Femur (tissue), 1 donor: ENCODE measurements around the gene ELMO1.

Experiments used
- DNase-seq: peaks from one replicate; pipeline ENCODE4 v3.0.0-alpha.2; 2017

ELMO1 gene

DNA sequence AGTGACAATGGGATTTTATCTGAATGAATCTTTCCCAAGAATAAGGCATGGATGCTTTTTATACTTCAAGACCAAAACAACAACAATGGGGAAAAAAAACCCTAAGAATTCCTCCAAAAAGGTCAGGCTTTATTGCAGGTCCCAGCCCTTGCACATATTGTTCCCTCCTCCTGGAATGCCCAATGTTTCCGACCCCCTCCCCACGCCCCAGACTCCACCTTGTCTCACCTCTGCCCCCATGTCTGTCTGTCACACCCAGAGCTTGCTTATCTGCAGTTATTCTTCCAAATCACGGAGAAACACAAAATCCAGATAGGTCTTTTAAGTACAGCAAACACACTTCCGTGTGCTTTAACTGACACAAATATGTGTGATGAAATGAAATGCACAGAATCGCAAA is 43.5 kb downstream of the ELMO1 start:
- DNase-seq = no peak

DNA sequence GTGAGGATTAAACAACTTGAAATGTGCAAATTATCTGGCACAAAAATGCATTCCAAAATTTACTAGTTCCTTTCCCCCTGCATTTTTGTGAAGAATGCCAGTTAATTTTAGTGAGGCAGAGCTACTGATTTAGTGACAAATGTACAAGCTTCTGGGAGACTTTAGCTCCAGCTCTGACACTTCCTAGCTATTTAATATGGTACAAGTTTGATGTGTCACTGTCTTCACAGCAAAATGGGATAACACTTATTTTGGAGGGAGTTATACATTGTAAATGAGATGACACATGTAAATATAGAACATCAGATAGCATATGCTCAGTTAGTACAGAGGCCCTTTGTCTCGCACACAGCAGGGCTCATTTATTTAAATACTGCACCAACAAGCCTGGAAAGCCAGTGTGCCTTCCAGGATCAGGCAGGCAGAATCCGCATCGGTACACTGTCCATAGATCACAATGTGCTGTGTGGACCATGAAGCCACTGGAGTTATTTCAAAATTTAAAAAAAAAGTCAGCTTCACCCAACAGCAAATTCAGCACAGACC is 48.7 kb downstream of the ELMO1 start:
- no peak for DNase-seq

DNA sequence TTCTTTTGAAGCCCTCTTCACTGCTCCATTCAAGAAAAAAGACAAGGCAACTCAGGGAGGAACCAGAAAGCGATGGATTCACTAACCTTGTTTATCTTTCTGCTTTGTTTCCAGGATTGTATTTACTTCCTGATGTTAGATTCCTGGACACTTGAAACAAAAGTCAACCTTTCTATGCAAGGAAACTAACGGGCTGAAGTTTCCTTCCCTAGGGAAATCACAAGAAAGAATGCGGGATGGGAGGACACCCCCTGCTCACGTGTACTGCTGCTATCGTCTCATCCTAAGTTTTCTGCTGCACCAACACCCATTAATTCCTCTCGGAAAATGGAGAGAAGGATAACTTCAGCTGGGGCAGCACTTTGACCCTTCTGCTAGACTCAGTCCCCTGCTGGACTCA is 50.3 kb downstream of the ELMO1 start:
- DNase-seq = no peak

GRCh38 chr7:37395618-37396259 is 52.9 kb downstream of the ELMO1 start:
- no peak for DNase-seq

DNA sequence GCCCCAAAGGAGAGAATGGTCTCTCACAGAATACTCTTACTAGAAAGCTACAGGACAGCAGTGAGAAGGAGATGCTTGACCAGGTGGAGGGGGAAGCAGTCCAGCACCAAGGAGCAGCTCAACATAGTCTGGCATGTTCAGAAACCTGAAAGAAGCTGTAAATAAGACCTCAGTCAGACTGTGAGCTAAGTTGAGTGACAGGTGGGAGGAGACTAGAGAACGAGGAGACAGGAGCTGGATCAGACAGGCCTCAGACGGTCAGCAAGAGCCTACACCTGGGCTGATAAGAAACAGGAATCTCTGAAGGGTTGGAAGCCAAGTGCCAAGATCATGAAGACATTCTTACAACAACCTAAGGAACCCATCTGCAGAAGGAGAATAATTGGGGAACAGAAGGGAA is 54.5 kb downstream of the ELMO1 start:
- DNase-seq = no peak

GRCh38 chr7:37393476-37393875 is 55.2 kb downstream of the ELMO1 start:
- no peak for DNase-seq

- no peak for DNase-seq
Observed at GRCh38 chr7:37392673-37393017, 56.0 kb downstream of the ELMO1 start.

- DNase-seq = no peak
Observed at GRCh38 chr7:37391791-37392672, 56.6 kb downstream of the ELMO1 start.

DNA sequence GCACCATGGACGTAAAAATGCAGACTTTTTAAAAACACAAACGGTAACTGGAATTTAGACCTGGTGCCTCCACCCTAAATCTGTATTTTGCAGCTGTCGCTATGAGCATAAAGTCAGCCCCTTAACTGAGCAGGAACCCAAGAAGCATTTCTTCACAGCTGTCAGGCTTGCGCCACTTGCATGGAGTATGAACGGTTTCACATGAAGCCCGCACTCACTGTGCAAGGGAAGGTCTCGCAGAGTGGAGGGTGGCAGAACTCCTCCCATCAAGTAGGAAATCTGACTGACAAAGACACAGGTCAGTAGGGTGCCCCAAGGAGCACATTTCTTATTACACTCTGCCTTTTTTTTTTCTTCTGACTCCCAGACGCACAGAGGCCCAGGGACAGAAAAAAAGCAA is 58.5 kb downstream of the ELMO1 start:
- peak; percentile 49 for DNase-seq

GRCh38 chr7:37388811-37389210 is 59.9 kb downstream of the ELMO1 start:
- DNase-seq = no peak

- DNase-seq = no peak
Observed at GRCh38 chr7:37385787-37386186, 62.9 kb downstream of the ELMO1 start.

- no peak for DNase-seq
Observed at GRCh38 chr7:37382546-37383088, 66.0 kb downstream of the ELMO1 start.

DNA sequence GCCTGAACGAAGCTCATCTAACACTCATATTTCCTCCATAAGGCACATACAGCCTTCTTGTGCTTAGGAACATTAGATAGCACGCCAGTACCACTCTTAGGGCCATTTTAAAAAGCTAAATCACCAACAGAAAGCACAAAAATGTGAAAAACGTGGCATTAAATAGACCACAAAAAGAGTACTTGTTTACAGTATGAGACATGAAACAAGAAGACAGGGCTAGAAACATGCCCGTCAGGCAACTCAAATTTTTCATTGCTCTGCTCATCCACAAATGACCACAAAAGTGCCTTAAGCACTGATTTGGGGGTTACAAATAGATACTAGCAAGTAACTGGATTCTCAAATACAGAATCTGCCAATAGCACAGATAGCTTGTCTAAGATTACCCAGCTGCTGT is 67.8 kb downstream of the ELMO1 start:
- no peak for DNase-seq

DNA sequence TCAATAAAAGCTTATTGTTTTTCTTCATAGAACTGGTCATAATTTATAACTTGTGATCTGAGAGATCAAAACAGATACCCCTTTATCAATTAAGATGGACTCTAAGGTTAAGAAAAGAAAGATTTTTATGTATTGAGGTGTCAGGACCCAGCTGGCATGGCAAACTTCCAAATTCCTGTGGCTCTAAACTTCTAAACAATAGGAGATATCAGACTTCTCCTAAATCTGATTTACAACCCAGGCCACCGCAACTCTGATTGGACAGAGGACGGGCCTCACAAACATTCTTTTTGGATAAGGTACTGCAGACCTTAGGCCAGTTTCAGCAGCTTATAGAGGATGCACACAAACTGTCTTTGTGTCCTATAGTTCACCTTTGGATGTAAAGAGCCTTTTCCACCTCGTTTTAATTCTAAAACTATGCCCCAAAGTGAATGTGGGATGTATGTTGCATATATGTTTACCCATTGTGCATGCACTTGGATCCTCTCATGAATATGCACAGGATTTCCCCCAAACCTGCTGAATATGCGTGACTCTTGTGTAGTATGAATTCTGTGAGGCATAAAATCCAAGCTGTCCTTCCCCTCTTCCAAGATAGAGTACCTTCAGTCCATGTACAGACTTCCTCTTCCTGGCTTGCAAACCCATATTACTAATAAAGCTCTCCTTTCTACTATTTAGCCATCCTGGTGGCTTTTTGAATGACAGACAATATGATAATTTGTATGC is 69.0 kb downstream of the ELMO1 start:
- no peak for DNase-seq

DNA sequence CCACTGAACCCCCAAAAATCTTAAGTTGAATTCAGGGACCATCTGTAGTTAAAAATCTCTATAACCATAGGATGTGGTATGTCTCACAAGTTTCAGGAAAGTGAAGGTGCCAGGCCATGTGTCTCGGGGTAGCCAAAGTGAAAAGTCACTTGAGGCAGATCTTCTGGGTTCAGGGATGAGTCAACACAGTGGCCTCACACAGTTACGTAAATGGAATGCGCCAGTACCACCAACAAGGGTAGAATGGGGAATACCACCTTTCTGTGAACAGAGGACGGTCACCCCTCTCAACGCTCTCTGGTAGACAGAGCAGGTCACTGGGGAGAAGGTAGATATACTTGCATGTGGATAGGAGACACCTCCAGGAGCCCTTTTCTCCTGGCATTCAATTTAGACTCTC is 71.4 kb downstream of the ELMO1 start:
- DNase-seq = no peak

DNA sequence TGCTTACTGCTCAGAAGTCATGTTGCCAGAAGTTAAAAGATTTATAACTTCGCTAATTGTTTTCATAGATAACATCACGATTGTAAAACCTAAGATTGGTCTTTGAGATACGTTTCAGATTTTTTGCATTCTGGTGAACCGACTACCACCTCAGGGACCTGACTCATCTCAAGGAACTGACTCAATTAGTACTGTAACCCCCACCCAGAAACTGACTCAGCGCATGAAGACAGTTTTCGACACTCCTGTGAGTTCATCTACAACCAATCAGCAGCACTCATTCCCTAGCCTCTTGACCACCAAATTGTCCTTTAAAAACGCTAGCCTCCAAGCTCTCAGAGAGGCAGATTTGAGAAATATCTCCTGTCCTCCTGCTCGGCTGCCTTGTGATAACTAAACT is 72.3 kb downstream of the ELMO1 start:
- DNase-seq = no peak

GRCh38 chr7:37372750-37373149 is 75.9 kb downstream of the ELMO1 start:
- no peak for DNase-seq

DNA sequence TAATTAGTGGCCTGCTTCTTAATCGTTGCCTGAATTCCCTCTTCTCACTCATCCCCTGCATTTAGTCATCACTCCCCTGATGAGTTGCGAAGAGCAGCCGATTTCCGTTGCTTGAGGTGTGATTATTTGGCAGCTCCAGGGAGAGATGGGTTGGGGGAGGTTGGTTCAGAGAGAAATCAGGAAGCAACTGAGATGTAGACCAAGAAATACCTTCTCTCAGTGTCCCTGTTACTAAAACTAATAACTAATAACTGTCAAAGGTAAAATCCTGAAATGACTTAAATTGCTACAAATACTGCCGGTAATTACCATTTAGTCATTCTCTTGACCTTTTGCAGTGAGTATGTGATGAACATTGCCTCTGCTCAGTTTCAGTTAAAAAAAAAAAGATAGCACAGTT is 76.9 kb downstream of the ELMO1 start:
- no peak for DNase-seq

GRCh38 chr7:37369906-37370305 is 78.8 kb downstream of the ELMO1 start:
- DNase-seq = no peak

DNA sequence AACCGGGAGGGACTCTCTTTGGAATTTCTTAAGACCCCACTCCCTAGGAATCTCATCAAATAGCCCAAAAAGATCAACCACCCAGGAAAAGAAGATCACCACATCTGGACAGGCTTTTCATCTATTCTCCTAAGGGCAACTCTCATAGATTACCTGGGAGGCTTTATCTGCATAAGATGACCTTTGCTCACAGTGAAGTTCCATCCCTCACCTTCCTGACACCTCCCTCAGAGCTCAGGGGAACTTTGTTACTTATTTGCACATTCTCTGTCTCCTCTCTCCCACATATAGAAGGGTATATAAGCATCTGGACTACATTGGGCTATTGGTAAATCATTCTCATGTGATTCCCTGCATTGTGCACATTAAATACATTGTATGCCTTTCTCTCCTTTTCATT is 80.1 kb downstream of the ELMO1 start:
- DNase-seq = no peak

DNA sequence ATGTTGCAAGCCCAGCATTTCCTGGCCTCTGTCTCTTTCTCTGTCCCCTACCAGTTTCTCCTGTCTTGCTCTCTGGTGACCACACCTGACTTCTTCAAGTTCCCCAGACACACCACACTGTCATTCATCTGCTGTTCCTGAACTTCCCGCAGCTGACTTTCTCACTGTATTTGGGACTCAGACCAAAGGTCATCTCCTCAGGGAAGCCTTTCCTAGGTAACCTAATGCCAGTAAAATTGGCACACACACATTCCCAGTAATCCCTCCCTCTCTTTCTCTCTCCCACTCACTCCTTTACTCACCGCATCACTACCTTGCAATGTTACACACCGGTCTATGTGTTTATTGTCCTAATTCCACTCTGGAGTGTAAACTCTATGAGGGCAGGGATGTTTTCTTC is 81.7 kb downstream of the ELMO1 start:
- DNase-seq = no peak

GRCh38 chr7:37366445-37366844 is 82.2 kb downstream of the ELMO1 start:
- DNase-seq = no peak

GRCh38 chr7:37365405-37365804 is 83.3 kb downstream of the ELMO1 start:
- no peak for DNase-seq
